GM12874 (cell line): ENCODE data around the gene TTN.
A peak's percentile ranks its signal among the peaks of the same experiment; 100 is the strongest.

Experiments
- TF ChIP-seq, protein P1 (sequence below): IDR thresholded peaks from 2 replicates; pipeline ENCODE4 v1.5.1; 2011; ENCODE audit warnings: low read depth, mild to moderate bottlenecking, control low read depth, low read length, moderate library complexity; ENCODE audit not compliant: insufficient read depth

Gene TTN

DNA sequence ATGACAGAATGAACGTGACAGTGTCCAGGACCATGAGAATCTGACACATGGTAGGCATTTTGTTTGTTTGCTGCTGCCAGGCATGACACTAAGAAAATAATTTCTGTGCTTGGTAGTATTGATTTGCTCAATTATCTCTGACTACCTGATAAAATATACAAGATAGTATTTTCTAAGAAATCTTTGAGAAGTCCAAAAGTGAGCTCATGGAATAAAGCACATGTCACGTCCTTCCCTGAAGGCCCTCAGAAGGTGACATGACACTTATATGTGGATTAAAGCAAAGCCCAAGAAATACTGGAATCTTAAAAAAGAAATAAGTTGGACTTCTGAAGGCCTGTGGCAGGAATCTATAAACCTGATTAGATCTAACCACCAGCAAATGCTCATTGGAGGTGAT lies 3.8 kb upstream of the TTN start:
- TF ChIP-seq, protein P1, sequence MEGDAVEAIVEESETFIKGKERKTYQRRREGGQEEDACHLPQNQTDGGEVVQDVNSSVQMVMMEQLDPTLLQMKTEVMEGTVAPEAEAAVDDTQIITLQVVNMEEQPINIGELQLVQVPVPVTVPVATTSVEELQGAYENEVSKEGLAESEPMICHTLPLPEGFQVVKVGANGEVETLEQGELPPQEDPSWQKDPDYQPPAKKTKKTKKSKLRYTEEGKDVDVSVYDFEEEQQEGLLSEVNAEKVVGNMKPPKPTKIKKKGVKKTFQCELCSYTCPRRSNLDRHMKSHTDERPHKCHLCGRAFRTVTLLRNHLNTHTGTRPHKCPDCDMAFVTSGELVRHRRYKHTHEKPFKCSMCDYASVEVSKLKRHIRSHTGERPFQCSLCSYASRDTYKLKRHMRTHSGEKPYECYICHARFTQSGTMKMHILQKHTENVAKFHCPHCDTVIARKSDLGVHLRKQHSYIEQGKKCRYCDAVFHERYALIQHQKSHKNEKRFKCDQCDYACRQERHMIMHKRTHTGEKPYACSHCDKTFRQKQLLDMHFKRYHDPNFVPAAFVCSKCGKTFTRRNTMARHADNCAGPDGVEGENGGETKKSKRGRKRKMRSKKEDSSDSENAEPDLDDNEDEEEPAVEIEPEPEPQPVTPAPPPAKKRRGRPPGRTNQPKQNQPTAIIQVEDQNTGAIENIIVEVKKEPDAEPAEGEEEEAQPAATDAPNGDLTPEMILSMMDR: no peak

DNA sequence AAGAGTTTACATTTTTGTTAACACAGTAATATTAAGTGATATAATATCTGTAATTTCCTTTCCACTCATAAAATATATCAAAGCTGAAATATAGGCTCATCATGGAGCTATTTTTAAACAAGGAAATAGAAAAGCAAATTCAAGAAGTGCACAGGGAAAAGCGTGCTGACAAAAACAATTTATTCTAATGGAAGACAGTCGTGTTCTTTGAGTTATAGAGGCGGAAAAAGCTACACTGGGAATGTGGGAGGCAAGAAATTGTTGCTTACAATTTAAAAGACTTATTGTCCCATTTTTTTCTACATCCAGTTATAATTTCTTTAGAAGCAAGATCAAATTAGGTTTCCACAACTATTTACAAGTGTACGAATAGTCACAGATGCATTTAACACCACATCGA lies 3.2 kb upstream of the TTN start:
- TF ChIP-seq, protein P1: no peak

DNA sequence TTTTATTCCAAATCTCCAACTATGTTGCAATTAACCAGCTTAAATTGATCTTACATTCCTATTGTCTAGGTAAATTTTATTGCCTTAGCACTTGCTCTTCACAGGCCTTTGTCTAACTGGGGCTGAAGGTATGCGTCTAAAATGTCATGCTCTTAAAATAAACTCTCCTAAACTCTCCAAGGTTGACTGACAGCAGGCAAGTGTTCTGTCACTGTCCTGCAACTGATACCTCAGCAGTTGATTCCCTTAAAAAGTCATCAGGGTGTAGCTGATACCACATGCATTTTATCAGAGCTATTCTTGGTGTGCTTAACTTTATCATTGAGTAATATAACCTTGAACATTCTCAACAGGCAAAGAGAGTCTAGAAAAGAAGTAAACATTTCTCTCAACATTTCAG lies 680 bp downstream of the TTN start:
- TF ChIP-seq, protein P1: no peak

DNA sequence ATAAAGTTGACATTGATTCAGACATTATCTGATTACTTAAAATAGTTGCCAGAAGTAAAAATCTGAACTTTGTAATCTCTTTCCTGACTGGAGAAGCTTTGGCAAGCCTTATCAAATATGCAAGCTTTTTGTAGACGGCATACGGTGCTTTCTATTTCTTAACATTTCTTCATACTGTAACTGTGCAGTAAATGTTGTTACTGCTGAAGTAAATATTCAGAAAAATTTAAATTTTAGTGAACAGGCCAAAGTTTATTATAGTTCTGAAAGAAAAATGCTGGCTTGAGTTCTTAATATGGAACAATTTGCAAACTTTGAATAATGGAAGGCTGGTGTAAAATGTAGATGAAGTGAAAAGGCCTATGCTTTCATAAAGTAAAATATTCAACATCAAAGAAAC lies 1.8 kb downstream of the TTN start:
- TF ChIP-seq, protein P1: no peak

DNA sequence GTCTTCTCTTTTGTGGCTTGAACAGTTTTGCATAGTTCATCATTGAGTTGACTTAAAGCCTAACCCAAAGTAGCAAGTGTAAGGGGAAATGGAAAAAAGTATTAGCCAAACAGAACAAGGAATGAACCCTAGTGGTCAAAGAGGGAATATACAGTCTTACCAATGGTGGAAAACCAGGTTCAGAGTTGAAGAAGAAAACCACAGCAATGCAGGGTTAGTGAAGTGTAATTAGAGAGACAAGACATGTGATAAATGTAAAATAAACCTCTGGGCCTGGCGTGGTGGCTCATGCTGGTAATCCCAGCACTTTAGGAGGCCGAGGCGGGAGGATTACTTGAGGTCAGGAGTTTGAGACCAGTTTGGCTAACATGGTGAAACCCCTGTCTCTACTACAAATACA lies 2.4 kb downstream of the TTN start:
- TF ChIP-seq, protein P1: peak; percentile 57; the same call in 1 of the 2 replicates

DNA sequence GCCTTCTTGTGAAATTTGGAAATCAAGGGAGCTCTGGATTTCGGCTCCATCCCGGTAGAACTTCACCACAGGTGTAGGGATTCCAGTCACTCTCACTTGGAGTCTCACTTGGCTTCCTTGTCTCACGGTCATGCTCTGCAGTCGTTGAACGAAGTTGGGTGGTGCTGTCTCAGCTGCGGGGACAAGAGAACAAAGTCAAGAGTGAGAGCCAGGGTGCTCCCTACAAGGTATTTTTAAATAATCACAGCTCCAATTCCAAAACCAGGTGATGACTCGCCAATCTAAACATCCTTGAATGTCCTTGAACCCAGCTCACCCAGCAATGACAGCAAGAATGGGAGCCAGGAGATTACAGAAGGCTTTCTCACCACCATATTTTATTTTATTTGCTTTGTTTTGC lies 6.7 kb downstream of the TTN start:
- TF ChIP-seq, protein P1: no peak

DNA sequence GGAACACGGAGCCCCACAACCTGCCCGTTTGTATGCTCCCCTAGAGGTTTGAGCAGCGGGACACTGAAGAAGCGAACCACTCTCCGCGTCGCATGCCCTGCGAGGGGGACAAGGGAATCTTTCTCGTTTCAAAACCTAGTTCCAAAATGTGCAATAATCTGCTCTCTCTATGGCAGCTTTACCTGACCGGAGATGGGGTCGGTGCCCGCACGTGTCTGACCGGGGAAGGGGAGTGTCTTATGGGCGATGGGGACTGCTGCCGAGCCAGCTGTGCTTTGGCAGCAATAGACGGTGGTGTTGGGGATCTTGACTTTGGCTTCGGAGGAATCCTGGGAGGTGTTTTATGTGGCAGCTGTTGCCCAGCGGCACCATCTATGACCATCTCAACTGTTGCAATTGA lies 7.9 kb downstream of the TTN start:
- TF ChIP-seq, protein P1: no peak
